ENCODE results near the gene IQCF5. TPM values are rescaled to one million over a fixed set of nuclear protein-coding genes. Genes with fewer than 3 reads are reported as not detected.
"Not testable (repeated sequence)": the region's sequence is repeated elsewhere in the genome, so short reads cannot be mapped to it uniquely, and the experiment has no call there.

The IQCF5 gene
- total and polyA plus RNA-seq, 7 donors = not detected

DNA sequence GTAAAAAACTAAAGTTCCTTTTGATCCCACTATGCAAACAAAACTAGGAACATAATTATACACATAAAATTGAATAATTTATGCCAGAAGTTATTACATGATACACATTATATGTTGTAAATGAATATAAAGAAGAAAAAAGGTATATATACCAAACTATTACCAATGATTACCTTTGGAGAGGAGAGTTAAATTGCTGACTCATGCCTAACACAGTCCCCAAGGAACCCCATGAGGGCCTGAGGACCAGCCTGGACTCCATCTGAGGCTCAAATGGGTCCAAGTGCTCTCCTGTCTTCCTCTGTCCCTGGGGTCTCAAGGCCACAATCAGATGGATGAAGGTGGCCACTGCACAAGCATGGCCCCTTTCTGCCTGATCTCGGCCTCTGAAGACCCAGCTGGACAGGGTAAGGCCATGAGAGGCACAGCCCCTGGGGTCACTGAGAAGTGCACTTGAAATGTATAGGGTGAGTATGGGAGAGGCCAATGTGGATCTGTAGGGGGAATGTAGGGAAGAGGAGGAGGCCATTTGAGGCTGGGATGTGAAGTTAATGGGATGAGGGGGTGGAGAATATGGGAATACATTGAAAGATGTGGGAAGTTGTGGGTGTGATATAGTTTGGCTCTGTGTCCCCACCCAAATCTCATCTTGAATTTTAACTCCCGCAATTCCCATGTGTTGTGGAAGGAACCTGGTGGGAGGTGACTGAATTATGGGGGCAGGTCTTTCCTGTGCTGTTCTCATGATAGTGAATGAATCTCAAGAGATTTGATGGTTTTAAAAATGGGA is 28.8 kb upstream of the IQCF5 start:
- WGBS, 2 donors = 92 to 94% methylated on average over 2 of the region's 2 CpGs
- no peak overlapping the region for H3K4me3 ChIP-seq
- DNase-seq = no peak
- no peak overlapping the region for H3K27ac ChIP-seq
- H3K27me3 ChIP-seq = no peaks in the 10 kb centered on the region
- intact Hi-C loops (cut with DNase I) = no loop called here
- TF ChIP-seq, protein P1, sequence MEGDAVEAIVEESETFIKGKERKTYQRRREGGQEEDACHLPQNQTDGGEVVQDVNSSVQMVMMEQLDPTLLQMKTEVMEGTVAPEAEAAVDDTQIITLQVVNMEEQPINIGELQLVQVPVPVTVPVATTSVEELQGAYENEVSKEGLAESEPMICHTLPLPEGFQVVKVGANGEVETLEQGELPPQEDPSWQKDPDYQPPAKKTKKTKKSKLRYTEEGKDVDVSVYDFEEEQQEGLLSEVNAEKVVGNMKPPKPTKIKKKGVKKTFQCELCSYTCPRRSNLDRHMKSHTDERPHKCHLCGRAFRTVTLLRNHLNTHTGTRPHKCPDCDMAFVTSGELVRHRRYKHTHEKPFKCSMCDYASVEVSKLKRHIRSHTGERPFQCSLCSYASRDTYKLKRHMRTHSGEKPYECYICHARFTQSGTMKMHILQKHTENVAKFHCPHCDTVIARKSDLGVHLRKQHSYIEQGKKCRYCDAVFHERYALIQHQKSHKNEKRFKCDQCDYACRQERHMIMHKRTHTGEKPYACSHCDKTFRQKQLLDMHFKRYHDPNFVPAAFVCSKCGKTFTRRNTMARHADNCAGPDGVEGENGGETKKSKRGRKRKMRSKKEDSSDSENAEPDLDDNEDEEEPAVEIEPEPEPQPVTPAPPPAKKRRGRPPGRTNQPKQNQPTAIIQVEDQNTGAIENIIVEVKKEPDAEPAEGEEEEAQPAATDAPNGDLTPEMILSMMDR (IDR thresholded peaks at IDR 0.05) = no peak
- TF ChIP-seq POLR2A (IDR thresholded peaks at IDR 0.05) (no peak), POLR2AphosphoS5 (IDR thresholded peaks at IDR 0.05) (no peak), EP300 (IDR thresholded peaks at IDR 0.05) (no peak)
- H3K36me3 ChIP-seq = no peaks in the 10 kb centered on the region
- H3K4me1 ChIP-seq = no peaks in the 10 kb centered on the region
- H3K9me3 ChIP-seq = no peaks in the 10 kb centered on the region

DNA sequence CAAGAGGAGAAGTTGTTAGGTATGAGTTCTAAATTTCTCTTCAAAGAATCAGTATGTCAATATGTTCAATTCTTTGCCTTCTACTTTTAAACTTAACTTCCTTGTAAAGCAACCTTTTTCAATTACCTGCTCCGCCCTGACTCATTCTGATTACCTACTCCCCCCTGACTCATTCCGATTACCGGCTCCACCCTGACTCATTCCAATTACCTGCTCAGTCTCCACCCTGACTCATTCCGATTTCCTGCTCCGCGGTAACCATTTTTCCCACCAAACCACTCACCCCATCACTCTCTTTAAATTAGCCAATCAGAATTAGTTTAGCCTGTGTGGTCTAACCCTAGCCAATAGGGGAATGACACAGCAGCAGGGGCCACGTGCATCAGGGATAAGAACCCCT is 27.0 kb upstream of the IQCF5 start:
- intact Hi-C loops (cut with DNase I); H3K27ac ChIP-seq; DNase-seq; H3K9me3 ChIP-seq; H3K36me3 ChIP-seq; H3K4me1 ChIP-seq; H3K4me3 ChIP-seq; H3K27me3 ChIP-seq: not testable (repeated sequence)
- 14 to 56% methylated on average over 6 of the region's 7 CpGs for WGBS, 2 donors

- DNase-seq; H3K36me3 ChIP-seq; H3K9me3 ChIP-seq; H3K27ac ChIP-seq; H3K4me1 ChIP-seq; H3K27me3 ChIP-seq; H3K4me3 ChIP-seq; intact Hi-C loops (cut with DNase I): not testable (repeated sequence)
- WGBS, 2 donors = 51 to 75% methylated on average over 7 of the region's 7 CpGs
Observed at GRCh38 chr3:51900043-51900442, 24.6 kb upstream of the IQCF5 start.

GRCh38 chr3:51897391-51897790 is 22.0 kb upstream of the IQCF5 start:
- DNase-seq = no peak
- H3K4me1 ChIP-seq = no peaks in the 10 kb centered on the region
- no peak overlapping the region for H3K27ac ChIP-seq
- TF ChIP-seq, protein P1 (IDR thresholded peaks at IDR 0.05) = no peak
- TF ChIP-seq EP300 (IDR thresholded peaks at IDR 0.05) (no peak), POLR2A (IDR thresholded peaks at IDR 0.05) (no peak), POLR2AphosphoS5 (IDR thresholded peaks at IDR 0.05) (no peak)
- no peak overlapping the region for H3K4me3 ChIP-seq
- H3K27me3 ChIP-seq = no peaks in the 10 kb centered on the region
- 87 to 90% methylated on average over 15 of the region's 15 CpGs for whole genome bisulfite sequencing, 2 donors
- H3K9me3 ChIP-seq = no peaks in the 10 kb centered on the region
- intact Hi-C loops (cut with DNase I) = no loop called here
- H3K36me3 ChIP-seq = no peaks in the 10 kb centered on the region

- no peak for DNase-seq
- WGBS, 2 donors = 86 to 90% methylated on average over 10 of the region's 10 CpGs
- Histone ChIP-seq H3K4me3 (no peak overlapping the region), H3K9me3 (no peaks in the 10 kb centered on the region), H3K27me3 (no peaks in the 10 kb centered on the region), H3K36me3 (no peaks in the 10 kb centered on the region), H3K27ac (no peak overlapping the region), H3K4me1 (no peaks in the 10 kb centered on the region)
- intact Hi-C loops (cut with DNase I) = no loop called here
- TF ChIP-seq, protein P1 (IDR thresholded peaks at IDR 0.05) = no peak
- TF ChIP-seq POLR2AphosphoS5 (IDR thresholded peaks at IDR 0.05) = no peak
Observed at GRCh38 chr3:51896607-51897305, 21.4 kb upstream of the IQCF5 start.

Measured in sigmoid colon (tissue), 7 donors.